Measurements from ENCODE around the gene MFSD12.

MFSD12 gene

GRCh38 chr19:3557461-3558248, at the start of gene MFSD12:
MFSD12 (minus strand) TSS chr19:3557586; CDS start chr19:3557403, 183 bp downstream.
- peak; percentile 95 for DNase-seq (ENCODE audit: low spot score)

DNA sequence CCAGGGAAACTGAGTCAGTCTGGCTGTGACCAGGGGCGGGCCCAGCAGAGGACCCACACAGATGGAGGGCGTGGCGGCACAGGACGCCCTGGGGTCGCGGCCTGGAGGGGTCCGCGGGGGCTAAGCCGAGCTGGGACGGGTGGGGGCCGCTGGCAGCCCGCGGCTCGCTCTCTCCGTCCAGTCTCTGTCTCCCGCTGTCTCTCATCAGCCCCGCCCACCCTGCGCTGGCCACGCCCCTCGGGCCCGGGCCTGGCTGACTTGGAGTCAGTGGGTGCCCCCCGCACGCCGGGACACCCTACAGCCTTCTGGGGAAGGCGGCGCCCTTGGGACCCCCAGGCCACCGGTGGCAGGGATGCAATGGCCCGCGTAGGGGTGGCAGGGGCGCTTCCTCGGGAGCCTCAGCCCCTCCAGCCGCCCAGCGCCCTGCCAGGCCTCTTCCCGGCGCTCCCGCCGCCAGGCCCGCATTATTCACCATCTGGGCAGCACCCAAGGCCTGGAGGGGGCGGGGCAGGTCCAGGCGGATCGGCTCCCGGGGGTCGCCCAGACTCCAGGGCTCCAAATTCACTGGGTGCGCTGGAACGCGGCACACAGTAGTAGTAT, 49.4 kb upstream of the MFSD12 start, which contains the start of gene TBXA2R:
TBXA2R (minus strand) TSS at position 186 of the 600 bp plus-strand sequence. CDS start 6,241 bp downstream, outside the sequence.
- DNase-seq (ENCODE audit: low spot score): peak; percentile 66

GRCh38 chr19:3606174-3606689, 48.8 kb upstream of the MFSD12 start:
- peak; percentile 37 for DNase-seq (ENCODE audit: low spot score)

GRCh38 chr19:3605770-3606169, 48.4 kb upstream of the MFSD12 start:
- no peak for DNase-seq (ENCODE audit: low spot score)

DNA sequence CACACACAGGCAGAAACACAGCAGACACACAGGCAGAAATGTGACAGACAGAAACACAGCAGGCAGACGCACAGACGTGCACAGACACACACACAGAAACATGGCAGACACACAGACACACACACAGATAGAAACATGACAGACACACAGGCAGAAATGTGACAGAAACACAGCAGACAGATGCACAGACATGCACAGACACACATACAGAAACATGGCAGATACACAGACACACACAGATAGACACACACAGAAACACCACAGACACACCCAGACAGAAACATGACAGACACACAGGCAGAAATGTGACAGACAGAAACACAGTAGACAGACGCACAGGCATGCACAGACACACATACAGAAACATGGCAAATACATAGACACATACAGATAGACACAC, 48.0 kb upstream of the MFSD12 start:
- DNase-seq (ENCODE audit: low spot score): no peak

DNA sequence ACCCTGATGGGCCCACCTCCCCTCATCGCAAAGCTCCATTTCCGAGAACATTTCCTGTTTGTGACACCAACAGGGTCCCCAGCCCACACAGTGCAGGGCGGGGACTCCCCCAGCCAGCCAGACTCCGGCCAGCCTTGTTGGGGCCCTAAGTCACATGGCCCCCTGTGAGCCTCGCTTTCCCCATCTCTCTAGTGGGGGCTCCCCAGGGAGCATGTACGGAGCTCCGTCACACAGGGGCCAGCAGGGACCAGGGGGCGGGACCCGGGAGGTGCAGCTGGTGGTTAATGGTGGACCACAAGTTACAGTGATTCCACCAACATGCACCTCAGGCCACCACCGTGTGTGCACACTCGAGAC, 47.6 kb upstream of the MFSD12 start:
- DNase-seq (ENCODE audit: low spot score): no peak

- no peak for DNase-seq (ENCODE audit: low spot score)
Measured at GRCh38 chr19:3604227-3604986, 47.0 kb upstream of the MFSD12 start.

GRCh38 chr19:3603121-3603811, 45.9 kb upstream of the MFSD12 start:
- no peak for DNase-seq (ENCODE audit: low spot score)

DNA sequence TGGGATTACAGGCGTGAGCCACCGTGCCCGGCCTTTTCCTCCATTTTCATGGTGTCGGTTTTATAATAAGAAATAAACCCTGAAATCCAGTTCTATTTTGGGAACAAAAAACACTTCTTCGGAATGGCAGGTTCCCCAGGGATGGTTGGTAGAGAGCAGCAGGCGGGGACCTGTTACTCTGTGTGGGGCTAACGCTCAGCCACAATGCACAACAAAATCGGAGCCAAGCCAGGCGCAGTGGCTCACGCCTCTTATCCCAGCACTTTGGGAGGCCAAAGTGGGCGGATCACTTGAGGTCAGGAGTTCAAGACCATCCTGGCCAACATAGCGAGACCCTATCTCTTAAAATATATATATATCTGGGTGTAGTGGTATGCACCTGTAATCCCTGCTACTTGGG, 43.6 kb upstream of the MFSD12 start:
- no peak for DNase-seq (ENCODE audit: low spot score)

DNA sequence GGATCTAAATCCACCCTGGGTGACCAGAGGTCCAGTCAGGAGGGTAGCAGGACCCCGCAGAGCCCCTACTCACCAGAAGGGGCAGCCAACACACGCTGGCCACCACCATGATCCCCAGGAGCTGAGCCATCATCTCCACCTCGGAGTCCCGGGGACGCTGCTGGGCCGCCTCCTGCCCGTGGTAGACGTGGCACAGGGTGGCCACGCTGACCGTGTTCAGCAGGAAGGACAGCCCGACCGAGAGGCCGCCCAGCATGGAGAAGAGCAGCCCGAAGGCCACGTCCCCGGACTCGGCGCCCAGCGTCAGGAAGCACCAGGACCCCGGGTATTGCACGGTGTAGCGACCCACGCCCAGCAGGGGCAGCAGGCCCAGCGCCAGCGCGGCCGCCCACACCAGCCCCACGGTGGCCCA, 42.4 kb upstream of the MFSD12 start:
- DNase-seq (ENCODE audit: low spot score): no peak

GRCh38 chr19:3595521-3596061, 38.2 kb upstream of the MFSD12 start:
- DNase-seq (ENCODE audit: low spot score): no peak

- no peak for DNase-seq (ENCODE audit: low spot score)
Measured at GRCh38 chr19:3593156-3593555, 35.8 kb upstream of the MFSD12 start.

- DNase-seq (ENCODE audit: low spot score): no peak
Measured at GRCh38 chr19:3591876-3592613, 34.7 kb upstream of the MFSD12 start.

- no peak for DNase-seq (ENCODE audit: low spot score)
Measured at GRCh38 chr19:3590991-3591659, 33.7 kb upstream of the MFSD12 start.

DNA sequence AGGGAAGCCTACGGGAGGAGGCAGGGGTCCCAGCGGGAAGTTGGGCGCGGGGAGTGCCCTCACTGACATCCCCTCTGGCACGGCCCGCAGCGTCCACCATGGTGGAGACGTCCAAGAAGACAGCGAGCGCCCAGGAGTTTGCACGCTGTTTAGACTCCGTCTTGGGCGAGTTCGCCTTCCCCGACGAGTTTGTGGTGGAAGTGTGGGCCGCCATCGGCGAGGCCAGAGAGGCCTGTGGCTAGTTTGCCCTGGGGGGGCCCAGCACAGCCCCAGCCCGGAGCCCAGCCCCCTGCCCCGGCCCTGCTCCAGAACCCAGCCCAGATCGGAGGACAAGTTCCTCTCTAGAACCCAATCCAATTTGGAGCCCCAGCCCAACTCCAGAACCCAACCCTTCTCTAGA, 32.6 kb upstream of the MFSD12 start:
- no peak for DNase-seq (ENCODE audit: low spot score)

- DNase-seq (ENCODE audit: low spot score): no peak
Measured at GRCh38 chr19:3589439-3589838, 32.1 kb upstream of the MFSD12 start.

GRCh38 chr19:3586707-3587346, 29.4 kb upstream of the MFSD12 start:
- no peak for DNase-seq (ENCODE audit: low spot score)

- DNase-seq (ENCODE audit: low spot score): no peak
Measured at GRCh38 chr19:3586127-3586626, 28.8 kb upstream of the MFSD12 start.

- DNase-seq (ENCODE audit: low spot score): no peak
Measured at GRCh38 chr19:3585301-3586126, 28.1 kb upstream of the MFSD12 start, which contains the start of gene GIPC3. GIPC3 (plus strand) TSS chr19:3585478; CDS start chr19:3585598, 120 bp downstream.
